HG03558 (cell line): ENCODE measurements around the gene TMSB4X.
A peak's percentile ranks its signal among the peaks of the same experiment; 100 is the strongest.

Experiments
- ATAC-seq: cut with Tn5 transposase; IDR thresholded peaks from one replicate; pipeline ENCODE4 v1.9.1; 2021; ENCODE audit warnings: moderate number of reproducible peaks; ENCODE audit not compliant: unreplicated experiment; ENCODE audit errors: extremely low read depth

TMSB4X gene

GRCh38 chrX:12992544-12993118 is 17.7 kb downstream of the TMSB4X start:
- no peak for ATAC-seq

DNA sequence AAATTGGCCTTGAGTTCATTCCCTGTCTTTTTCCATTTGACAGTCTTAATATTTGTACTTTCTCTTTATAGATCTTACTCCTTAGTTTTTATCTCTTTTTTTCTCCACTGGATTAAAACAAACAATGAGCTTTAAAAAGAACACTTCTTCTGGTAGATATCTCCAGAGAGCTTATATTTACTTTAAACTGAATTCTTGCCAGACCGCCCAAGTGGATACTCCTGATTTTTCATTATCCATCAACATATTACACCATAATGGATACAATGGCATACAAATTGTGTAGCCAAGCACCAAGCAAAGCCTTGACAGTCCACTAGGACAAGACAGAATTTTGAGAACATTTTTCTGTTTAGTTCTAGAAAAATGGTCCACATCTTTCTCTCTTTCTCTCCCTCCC is 18.9 kb downstream of the TMSB4X start:
- ATAC-seq, result no peak

- no peak for ATAC-seq
These were observed 19.4 kb downstream of the TMSB4X start for GRCh38 chrX:12994321-12994720.

- no peak for ATAC-seq
These were observed 22.1 kb downstream of the TMSB4X start for GRCh38 chrX:12996934-12997435.

GRCh38 chrX:12997906-12998687 is 23.2 kb downstream of the TMSB4X start:
- no peak for ATAC-seq

GRCh38 chrX:12999422-12999821 is 24.5 kb downstream of the TMSB4X start:
- ATAC-seq, result peak; percentile 34

GRCh38 chrX:13000301-13000811 is 25.4 kb downstream of the TMSB4X start:
- no peak for ATAC-seq

DNA sequence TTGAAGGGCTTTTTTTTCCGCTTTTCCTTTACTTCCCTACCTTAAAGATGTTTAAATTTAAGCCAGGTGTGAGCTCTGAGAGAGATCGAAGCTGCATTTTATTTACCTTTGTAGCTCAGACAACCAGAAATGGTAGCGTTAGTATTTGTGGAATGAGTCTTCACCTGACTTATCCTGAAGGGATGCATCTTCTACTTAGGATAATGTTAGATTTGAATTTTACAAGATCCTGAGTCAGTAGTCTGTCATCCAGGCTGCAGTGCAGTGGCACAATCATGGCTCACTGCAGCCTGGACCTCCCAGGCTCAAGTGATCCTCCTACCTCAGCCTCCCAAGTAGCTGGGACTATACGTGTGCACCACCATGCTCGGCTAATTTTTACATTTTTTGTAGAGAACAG is 26.2 kb downstream of the TMSB4X start:
- ATAC-seq, result no peak

DNA sequence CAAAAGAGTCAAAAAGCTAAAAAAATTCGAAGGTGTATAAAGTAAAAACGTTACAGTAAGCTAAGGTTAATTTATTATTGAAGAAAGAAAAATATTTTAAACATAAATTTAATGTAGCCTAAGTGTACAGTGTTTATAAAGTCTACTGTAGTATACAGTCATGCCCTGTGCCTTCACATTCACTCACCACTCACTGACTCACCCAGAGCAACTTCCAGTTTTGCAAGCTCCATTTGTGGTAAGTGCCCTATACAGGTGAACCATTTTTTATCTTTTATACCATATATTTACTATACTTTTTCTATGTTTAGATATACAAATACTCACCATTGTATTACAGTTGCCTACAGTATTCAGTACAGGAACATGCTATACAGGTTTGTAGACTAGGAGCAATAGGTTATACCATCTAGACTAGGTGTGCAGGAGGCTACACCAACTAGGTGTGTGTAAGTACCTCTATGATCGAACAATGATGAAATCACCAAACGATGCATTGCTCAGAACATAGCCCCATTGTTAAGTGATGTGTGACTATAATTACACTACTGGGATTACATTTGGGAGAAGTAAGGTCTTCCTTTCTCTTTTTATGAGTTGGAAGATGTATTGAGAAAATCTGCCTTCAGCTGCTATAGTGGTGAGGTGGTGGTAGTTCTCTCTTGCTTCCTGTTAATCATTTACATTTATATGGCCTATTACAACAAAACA is 27.2 kb downstream of the TMSB4X start:
- no peak for ATAC-seq

DNA sequence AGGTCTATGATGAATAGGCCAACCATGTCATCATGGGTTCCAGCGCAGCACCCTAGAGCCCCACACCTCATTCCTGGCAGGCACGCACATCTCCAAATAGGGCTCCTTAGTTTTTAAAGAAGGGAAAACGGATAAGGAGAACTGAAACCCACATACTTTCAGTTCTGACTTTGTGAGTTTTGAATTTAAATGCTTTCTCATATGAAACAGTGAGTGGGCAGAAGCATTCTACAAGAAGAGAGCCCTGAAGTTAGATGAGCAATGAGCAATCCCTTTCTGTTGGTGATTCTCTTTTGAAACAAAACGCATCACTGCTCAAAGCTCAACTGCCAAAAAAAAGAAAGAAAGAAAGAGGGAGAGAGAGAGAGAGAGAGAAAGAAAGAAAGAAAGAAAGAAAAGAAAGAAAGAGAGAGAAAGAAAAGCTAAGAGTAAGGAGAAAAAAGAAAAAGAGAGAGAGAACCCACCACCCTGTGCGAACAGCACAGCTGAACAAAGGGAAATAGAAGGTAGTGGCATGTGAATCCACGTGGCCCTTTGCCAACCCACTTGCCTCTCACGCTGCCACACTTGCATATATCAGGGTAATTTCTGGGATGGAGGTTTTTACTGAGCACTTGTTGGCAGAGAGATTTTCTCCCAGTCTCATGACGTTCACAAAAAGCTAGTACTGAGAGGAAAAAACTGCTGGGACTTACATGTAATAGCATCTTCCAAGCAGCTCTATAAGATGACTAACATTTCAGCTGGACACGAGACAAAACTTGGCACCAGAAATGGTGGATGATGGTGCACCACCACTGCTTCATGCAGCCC is 31.0 kb downstream of the TMSB4X start:
- ATAC-seq, result peak; percentile 32

GRCh38 chrX:13007519-13008188 is 32.7 kb downstream of the TMSB4X start:
- no peak for ATAC-seq

DNA sequence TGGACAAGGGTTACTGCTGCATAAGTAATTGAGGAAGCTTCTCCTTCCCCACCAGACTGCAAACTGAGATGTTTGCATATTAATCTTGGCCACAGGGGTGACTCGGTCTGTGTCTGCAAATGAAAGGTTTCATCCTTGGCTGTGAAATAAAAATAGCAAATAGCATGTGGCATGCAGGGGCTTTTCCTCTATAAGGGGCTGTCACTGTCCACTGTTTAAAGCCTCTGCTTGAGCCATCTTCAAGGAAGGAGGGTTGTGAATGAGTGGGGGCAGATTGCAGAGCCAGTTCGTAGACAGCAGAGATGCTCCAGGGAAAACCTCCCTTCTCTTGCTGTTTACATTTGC is 33.3 kb downstream of the TMSB4X start:
- ATAC-seq, result no peak

- ATAC-seq, result no peak
These were observed 33.9 kb downstream of the TMSB4X start for GRCh38 chrX:13008851-13009250.

GRCh38 chrX:13009273-13009672 is 34.4 kb downstream of the TMSB4X start:
- no peak for ATAC-seq

GRCh38 chrX:13009844-13010243 is 34.9 kb downstream of the TMSB4X start:
- no peak for ATAC-seq

DNA sequence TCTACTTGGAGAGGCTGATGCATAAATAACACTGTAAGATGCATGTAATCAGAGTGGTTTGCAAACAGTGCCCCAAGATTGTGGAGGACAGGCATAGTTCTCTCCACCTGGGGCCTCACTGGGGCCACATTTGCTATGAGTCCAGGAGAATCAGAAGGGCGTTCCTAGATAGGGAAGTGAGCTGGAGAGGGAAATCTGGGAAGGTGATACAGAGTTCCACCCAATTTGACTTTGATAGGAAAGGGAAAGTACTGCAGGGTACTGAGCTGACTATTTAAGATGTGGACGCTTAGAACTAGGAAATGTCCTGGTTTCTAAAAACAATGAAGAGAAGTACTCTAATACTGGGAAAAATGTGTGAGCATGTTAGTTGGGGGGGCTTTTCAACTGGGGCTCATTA is 35.6 kb downstream of the TMSB4X start:
- ATAC-seq, result no peak

DNA sequence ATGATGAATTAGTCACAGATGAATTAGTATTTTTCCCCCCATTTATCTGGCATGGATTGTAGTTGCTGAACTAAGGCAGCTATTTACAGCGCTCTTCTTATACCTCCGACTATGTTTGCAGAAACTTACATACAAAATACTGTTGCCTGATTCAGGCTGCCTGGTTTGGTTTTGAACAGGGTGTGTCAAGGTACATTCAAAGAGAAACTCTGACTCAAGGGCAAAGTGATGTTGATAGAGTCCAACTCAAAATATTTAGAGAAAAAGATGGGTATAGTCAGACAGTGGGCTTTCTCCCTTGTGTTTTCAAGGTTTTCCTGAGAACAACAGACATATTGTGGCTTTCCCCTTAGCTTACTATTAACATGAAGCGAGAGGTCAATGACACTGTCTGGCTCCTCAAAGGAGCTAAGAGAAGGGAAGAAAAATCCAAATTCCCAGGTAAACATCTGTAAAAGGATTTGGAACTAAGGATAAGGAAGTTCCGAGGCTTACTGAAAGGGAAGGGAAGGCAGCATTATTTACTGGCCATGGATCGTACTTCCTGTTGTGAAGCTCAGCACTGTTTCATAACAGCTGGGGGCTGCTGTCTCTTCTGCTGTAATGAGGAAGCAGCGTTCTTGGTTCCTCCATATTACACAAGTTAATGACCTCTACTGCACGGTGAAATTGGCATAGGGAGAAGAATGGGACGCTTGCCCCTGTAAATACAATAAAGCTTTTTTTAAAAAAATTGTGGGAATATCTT is 38.6 kb downstream of the TMSB4X start:
- ATAC-seq, result peak; percentile 50

DNA sequence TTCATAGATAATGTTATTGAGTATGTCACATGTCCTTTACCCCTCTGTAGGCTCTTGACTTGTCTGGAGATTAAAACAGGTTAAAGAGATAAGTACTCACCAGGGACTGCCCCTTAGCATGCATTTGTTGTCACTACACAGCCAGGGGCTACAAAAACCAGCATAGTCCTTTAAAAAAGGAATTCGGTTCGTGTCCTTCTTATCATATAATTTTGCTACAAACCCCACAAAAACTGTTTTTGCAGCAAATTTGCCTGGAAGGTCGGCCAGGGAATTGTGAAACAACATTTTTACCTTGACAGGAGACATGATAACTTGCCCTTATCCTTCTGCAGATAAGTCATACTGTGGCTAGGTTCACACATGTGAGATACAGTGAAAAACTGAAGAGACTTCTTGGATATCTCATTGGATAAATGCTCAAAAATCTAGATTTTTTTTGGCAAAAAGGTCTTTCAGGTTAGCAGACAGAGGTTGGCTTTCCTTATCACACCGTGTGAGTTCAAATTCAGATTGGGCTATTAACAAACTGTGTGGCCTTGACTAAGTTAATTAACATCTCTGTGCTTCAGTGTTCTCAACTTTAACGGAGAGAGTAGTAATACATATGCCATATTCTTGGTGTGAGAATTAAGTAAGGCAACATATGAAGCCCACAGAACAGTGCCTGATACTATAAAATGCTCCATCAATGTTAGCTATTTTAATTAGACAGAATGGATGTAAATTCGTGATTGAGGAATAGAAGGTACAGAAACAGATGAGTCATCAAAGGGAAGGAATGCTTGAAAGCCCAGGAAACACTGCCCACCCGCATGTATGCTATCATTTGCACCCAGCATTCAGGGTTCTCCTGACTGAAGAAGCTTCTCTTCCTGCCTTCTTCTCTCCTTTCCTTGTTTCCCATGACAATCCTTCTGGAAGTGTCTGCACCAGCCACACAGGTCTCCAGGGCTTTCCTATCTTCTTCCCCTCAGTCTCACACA is 39.5 kb downstream of the TMSB4X start:
- ATAC-seq, result no peak
